H9 (cell line): ENCODE data around the gene GOLGA1. TPM values are rescaled to one million over a fixed set of nuclear protein-coding genes. Genes with fewer than 3 reads are reported as not detected.
"Not testable (repeated sequence)": the region's sequence is repeated elsewhere in the genome, so short reads cannot be mapped to it uniquely, and the experiment has no call there.

Experiments used
- DNase-seq: peaks from one replicate; pipeline ENCODE4 v3.0.0-alpha.2; 2017
- H2AFZ ChIP-seq: one replicate; pipeline ENCODE4 v1.6.1; 2013; ENCODE audit warnings: mild to moderate bottlenecking, low read length, control low read depth, moderate library complexity
- H2AK5ac ChIP-seq: 2 replicates; pipeline ENCODE4 v1.6.1; 2013; ENCODE audit warnings: low read length, control low read depth, mixed read lengths; ENCODE audit not compliant: insufficient read length
- H2BK120ac ChIP-seq: one replicate; pipeline ENCODE4 v1.6.1; 2013; ENCODE audit warnings: low read depth, mild to moderate bottlenecking, low read length, control low read depth, inconsistent platforms; ENCODE audit not compliant: poor library complexity, severe bottlenecking
- H2BK12ac ChIP-seq: 2 replicates; pipeline ENCODE4 v1.6.1; 2013; ENCODE audit warnings: low read length, control low read depth, mixed read lengths, low read depth; ENCODE audit not compliant: insufficient read length
- H2BK15ac ChIP-seq: 2 replicates; pipeline ENCODE4 v1.6.1; 2013; ENCODE audit warnings: low read depth, low read length, control low read depth
- H2BK20ac ChIP-seq: one replicate; pipeline ENCODE4 v1.6.1; 2013; ENCODE audit warnings: low read depth, mild to moderate bottlenecking, low read length, control low read depth, inconsistent platforms; ENCODE audit not compliant: poor library complexity, severe bottlenecking
- H2BK5ac ChIP-seq: 2 replicates; pipeline ENCODE4 v1.6.1; 2013; ENCODE audit warnings: low read length, control low read depth, mixed read lengths; ENCODE audit not compliant: insufficient read length
- H3K14ac ChIP-seq: 2 replicates; pipeline ENCODE4 v1.6.1; 2013; ENCODE audit warnings: low read length, control low read depth; ENCODE audit not compliant: insufficient read depth
- H3K18ac ChIP-seq: 2 replicates; pipeline ENCODE4 v1.6.1; 2013; ENCODE audit warnings: low read depth, mild to moderate bottlenecking, mixed read lengths, low read length, control low read depth; ENCODE audit not compliant: insufficient read length
- H3K23ac ChIP-seq: 2 replicates; pipeline ENCODE4 v1.6.1; 2013; ENCODE audit warnings: low read length, control low read depth, mixed read lengths, low read depth; ENCODE audit not compliant: insufficient read length
- H3K23me2 ChIP-seq: 2 replicates; pipeline ENCODE4 v1.6.1; 2013; ENCODE audit warnings: low read depth, mild to moderate bottlenecking, mixed read lengths, low read length, control low read depth; ENCODE audit not compliant: insufficient read length, poor library complexity, severe bottlenecking
- H3K27ac ChIP-seq: 2 replicates; pipeline ENCODE4 v1.5.1; 2013; ENCODE audit warnings: low read length, control low read depth, mixed read lengths, low read depth; ENCODE audit not compliant: insufficient read length
- H3K27me3 ChIP-seq: 2 replicates; pipeline ENCODE4 v1.6.1; 2013; ENCODE audit warnings: low read length, control low read depth, inconsistent platforms; ENCODE audit not compliant: insufficient read depth
- H3K4ac ChIP-seq: 2 replicates; pipeline ENCODE4 v1.6.1; 2013; ENCODE audit warnings: low read depth, mild to moderate bottlenecking, control low read depth, inconsistent platforms, low read length, moderate library complexity
- H3K4me1 ChIP-seq: 2 replicates; pipeline ENCODE4 v1.6.1; 2013; ENCODE audit warnings: low read length, control low read depth, inconsistent platforms; ENCODE audit not compliant: insufficient read depth
- H3K4me2 ChIP-seq: 2 replicates; pipeline ENCODE4 v1.6.1; 2013; ENCODE audit warnings: low read length, control low read depth, mixed read lengths; ENCODE audit not compliant: insufficient read length, insufficient read depth
- H3K56ac ChIP-seq: 2 replicates; pipeline ENCODE4 v1.6.1; 2013; ENCODE audit warnings: low read depth, mild to moderate bottlenecking, mixed read lengths, low read length, control low read depth; ENCODE audit not compliant: insufficient read length
- H3K79me1 ChIP-seq: 2 replicates; pipeline ENCODE4 v1.6.1; 2013; ENCODE audit warnings: low read depth, mild to moderate bottlenecking, moderate library complexity, low read length, control low read depth, inconsistent platforms; ENCODE audit not compliant: insufficient read depth, poor library complexity, severe bottlenecking
- H3K79me2 ChIP-seq: 2 replicates; pipeline ENCODE4 v1.6.1; 2013; ENCODE audit warnings: low read length, control low read depth, inconsistent platforms; ENCODE audit not compliant: insufficient read depth
- H3K9ac ChIP-seq: 2 replicates; pipeline ENCODE4 v1.6.1; 2013; ENCODE audit warnings: low read length, control low read depth, mixed read lengths; ENCODE audit not compliant: insufficient read length; ENCODE audit errors: extremely low read depth
- H3K9me3 ChIP-seq: one replicate; pipeline ENCODE4 v1.6.1; 2013; ENCODE audit warnings: low read depth, low read length, inconsistent platforms; ENCODE audit not compliant: control insufficient read depth
- H3T11ph ChIP-seq: one replicate; pipeline ENCODE4 v1.6.1; 2013; ENCODE audit warnings: mild to moderate bottlenecking, low read length, control low read depth, inconsistent platforms
- H4K20me1 ChIP-seq: one replicate; pipeline ENCODE4 v1.6.1; 2013; ENCODE audit not compliant: control insufficient read depth, insufficient read length, insufficient read depth
- H4K5ac ChIP-seq: 2 replicates; pipeline ENCODE4 v1.6.1; 2013; ENCODE audit warnings: low read depth, mild to moderate bottlenecking, mixed read lengths, low read length, control low read depth; ENCODE audit not compliant: insufficient read length
- H4K8ac ChIP-seq: replicated peaks from 2 replicates; pipeline ENCODE4 v1.6.1; 2013; ENCODE audit warnings: low read length, control low read depth, mixed read lengths, low read depth; ENCODE audit not compliant: insufficient read length
- H4K91ac ChIP-seq: 2 replicates; pipeline ENCODE4 v1.6.1; 2013; ENCODE audit warnings: low read depth, mild to moderate bottlenecking, moderate library complexity, mixed read lengths, low read length, control low read depth; ENCODE audit not compliant: insufficient read length
- H3K27ac Mint-ChIP-seq, 3 experiments: 2 replicates in 2 of 3; 3 replicates in 1 of 3; pipeline ENCODE4 v1.8.0; 2020 to 2021; ENCODE audit warnings: mixed read lengths in 3 of 3, mild to moderate bottlenecking in 1 of 3, moderate library complexity in 1 of 3
- H3K27me3 Mint-ChIP-seq: 2 replicates; pipeline ENCODE4 v1.8.0; 2021; ENCODE audit warnings: low read depth, mild to moderate bottlenecking, moderate library complexity, mixed read lengths
- H3K36me3 Mint-ChIP-seq, 3 experiments: 2 replicates in 2 of 3; 3 replicates in 1 of 3; pipeline ENCODE4 v1.8.0; 2020 to 2021; ENCODE audit warnings: low read depth in 3 of 3, mixed read lengths in 3 of 3; ENCODE audit not compliant: insufficient read depth in 1 of 3
- H3K4me1 Mint-ChIP-seq, 2 experiments: 2 replicates each; pipeline ENCODE4 v1.8.0; 2020; ENCODE audit warnings: mixed read lengths in 2 of 2
- H3K4me3 Mint-ChIP-seq, 2 experiments: 2 replicates in 1 of 2; 3 replicates in 1 of 2; pipeline ENCODE4 v1.8.0; 2020 to 2021; ENCODE audit warnings: mild to moderate bottlenecking in 2 of 2, mixed read lengths in 2 of 2, moderate library complexity in 1 of 2
- H3K9me3 Mint-ChIP-seq, 2 experiments: 2 replicates in 1 of 2; 3 replicates in 1 of 2; pipeline ENCODE4 v1.8.0; 2020; ENCODE audit warnings: mild to moderate bottlenecking in 2 of 2, mixed read lengths in 2 of 2, moderate library complexity in 1 of 2
- CTCF ChIP-seq: fragments of 200-600 bp; sonication (generic); conservative IDR thresholded peaks from 3 replicates; pipeline ENCODE4 v1.8.0; 2021; ENCODE audit warnings: antibody characterized with exemption, mild to moderate bottlenecking
- WGBS: extraction: QIAGEN DNeasy Blood & Tissue Kit; methylation state at CpG from one replicate; pipeline ENCODE4 v1.1.7; 2013; ENCODE audit warnings: missing lambda C conversion rate, low lambda C conversion rate, mixed read lengths; ENCODE audit not compliant: insufficient read length; ENCODE audit errors: extremely low coverage; 5-methylcytosine and 5-hydroxymethylcytosine counted together
- total RNA-seq: library from RNA; stranded (reverse); gene quantifications from 2 replicates; pipeline ENCODE4 v1.2.1, GENCODE V29; 2021

GOLGA1 gene
- total RNA-seq, 1 experiment from 2014 or later: 7.6 TPM

GRCh38 chr9:124846969-124847368 is 93.9 kb downstream of the GOLGA1 start:
- no peak overlapping the region for H2BK5ac ChIP-seq
- Mint-ChIP-seq H3K4me3 (no peak overlapping the region), H3K4me1 (peaks cover 0 to 11% of the 10 kb centered on the region in 2 experiments; a peak in 2 of 4 replicates), H3K9me3 (no peaks in the 10 kb centered on the region), H3K27ac (no peak overlapping the region), H3K27me3 (no peaks in the 10 kb centered on the region; the same call in 1 of the 2 replicates), H3K36me3 (no peaks in the 10 kb centered on the region)
- DNase-seq: no peak
- H3K4ac ChIP-seq: no peak overlapping the region
- no peak overlapping the region for H3K4me2 ChIP-seq
- H3K27me3 ChIP-seq: no peaks in the 10 kb centered on the region
- H2AFZ ChIP-seq: no peak overlapping the region
- no CpG with 5 or more reads among the region's 6 CpGs for WGBS
- H2AK5ac ChIP-seq: no peak overlapping the region
- H3K79me2 ChIP-seq: no peaks in the 10 kb centered on the region
- no peak overlapping the region for H4K91ac ChIP-seq
- no peaks in the 10 kb centered on the region for H3K23me2 ChIP-seq
- H2BK15ac ChIP-seq: no peak overlapping the region
- no peak overlapping the region for H3K27ac ChIP-seq
- no peak overlapping the region for H2BK12ac ChIP-seq
- H3K9me3 ChIP-seq: no peaks in the 10 kb centered on the region
- H2BK120ac ChIP-seq: no peak overlapping the region
- H3K4me1 ChIP-seq: no peaks in the 10 kb centered on the region
- H3K23ac ChIP-seq: no peak overlapping the region
- no peak overlapping the region for H3K9ac ChIP-seq
- no peak for TF ChIP-seq CTCF
- H4K5ac ChIP-seq: no peak overlapping the region
- H3K79me1 ChIP-seq: no peaks in the 10 kb centered on the region
- H2BK20ac ChIP-seq: no peak overlapping the region
- H3K18ac ChIP-seq: no peak overlapping the region
- H3T11ph ChIP-seq: no peak overlapping the region
- H3K56ac ChIP-seq: no peak overlapping the region
- H3K14ac ChIP-seq: no peak overlapping the region
- no peaks in the 10 kb centered on the region for H4K20me1 ChIP-seq
- no peak overlapping the region for H4K8ac ChIP-seq

- not testable (repeated sequence) for H4K8ac ChIP-seq, H3K4me3 Mint-ChIP-seq, DNase-seq, H2BK5ac ChIP-seq, H3K27ac ChIP-seq, H2BK120ac ChIP-seq, H3K56ac ChIP-seq, H2AFZ ChIP-seq, H3K79me1 ChIP-seq, H2BK15ac ChIP-seq, H2BK12ac ChIP-seq, H3T11ph ChIP-seq, H3K79me2 ChIP-seq, H3K9ac ChIP-seq, H3K9me3 Mint-ChIP-seq, H3K27me3 Mint-ChIP-seq, H2AK5ac ChIP-seq, H3K18ac ChIP-seq, H3K9me3 ChIP-seq, H3K27me3 ChIP-seq, H3K4ac ChIP-seq, H2BK20ac ChIP-seq, H3K4me2 ChIP-seq, H3K36me3 Mint-ChIP-seq, H3K4me1 ChIP-seq, H3K23me2 ChIP-seq, H3K23ac ChIP-seq, H3K14ac ChIP-seq, H4K91ac ChIP-seq, H4K5ac ChIP-seq, H4K20me1 ChIP-seq, H3K27ac Mint-ChIP-seq
- no CpG with 5 or more reads among the region's 9 CpGs for WGBS
- peaks cover 0 to 11% of the 10 kb centered on the region in 2 experiments; a peak in 2 of 4 replicates for H3K4me1 Mint-ChIP-seq
These were observed 94.4 kb downstream of the GOLGA1 start for GRCh38 chr9:124846467-124846866.
